HCT116 (cell line): Measurements from ENCODE around the gene ZBTB24. TPM values are rescaled to one million over a fixed set of nuclear protein-coding genes. Genes with fewer than 3 reads are reported as not detected.

Experiments used
- ATAC-seq: fragments of 200-7000 bp; cut with Tn5 transposase; 2 replicates; pipeline ENCODE4 v1.9.1; 2020; ENCODE audit warnings: mild to moderate bottlenecking, moderate library complexity
- BruUV-seq: library from RNA; stranded (reverse); fragments of 400-500 nt; replicated peaks from 2 replicates; lab custom pipeline; 2021; lab: Mats Ljungman, UMichigan
- CTCF ChIA-PET: fragments of 300-600 bp; sonication (Branson Sonifier 250); formaldehyde crosslinking; loops from one replicate; lab custom pipeline; 2021; ENCODE audit warnings: antibody characterized with exemption; lab: Charles Lee
- POLR2A ChIA-PET: fragments of 300-600, 350-600 bp; sonication (Branson Sonifier 250); formaldehyde crosslinking; loops from one replicate; lab custom pipeline; 2021; ENCODE audit warnings: antibody characterized with exemption; lab: Charles Lee
- RAD21 ChIA-PET, 2 experiments: fragments of 300-600 bp; sonication (Branson Sonifier 250); formaldehyde crosslinking; loops; one replicate each; lab custom pipeline; 2023; ENCODE audit warnings: low total read pairs in 2 of 2; ENCODE audit not compliant: uncharacterized antibody in 2 of 2, unreplicated experiment in 2 of 2, low non-redundant PET in 1 of 2; lab: Charles Lee
- DNase-seq: peaks from one replicate; pipeline ENCODE4 v3.0.0-alpha.2; 2010; ENCODE audit warnings: low read depth, low spot score
- H2AFZ ChIP-seq: fragments of 200-600 bp; shearing (Covaris generic), sonication (generic); 2 replicates; pipeline ENCODE4 v1.6.1; 2017; ENCODE audit warnings: low read depth, mixed run types, mixed read lengths, antibody characterized with exemption, low read length; ENCODE audit not compliant: poor library complexity, severe bottlenecking
- H3K27ac ChIP-seq: 2 replicates; pipeline ENCODE4 v1.5.1; 2012; ENCODE audit warnings: low read depth, low read length
- H3K27me3 ChIP-seq: fragments of 200-600 bp; sonication (generic); 2 replicates; pipeline ENCODE4 v1.6.1; 2016; ENCODE audit warnings: mixed run types, low read length, mixed read lengths; ENCODE audit not compliant: insufficient read depth
- H3K36me3 ChIP-seq, 2 experiments: fragments of 200-500 bp in 1 of 2; fragments of 200-600 bp in 1 of 2; sonication (Bioruptor generic) in 1 of 2; sonication (generic) in 1 of 2; 2 replicates each; pipeline versions ENCODE4 v1.5.1 to v1.6.1; 2014 to 2016; ENCODE audit warnings: low read length in 2 of 2, inconsistent platforms in 1 of 2, mixed read lengths in 1 of 2, mixed run types in 1 of 2; ENCODE audit not compliant: insufficient read depth in 2 of 2, control insufficient read depth in 1 of 2
- H3K4me1 ChIP-seq, 2 experiments: fragments of 200-600 bp in 1 of 2; sonication (generic) in 1 of 2; 2 replicates each; pipeline versions ENCODE4 v1.5.1 to v1.6.1; 2012 to 2017; ENCODE audit warnings: low read length in 2 of 2, inconsistent platforms in 1 of 2, mild to moderate bottlenecking in 1 of 2, mixed read lengths in 1 of 2, mixed run types in 1 of 2, moderate library complexity in 1 of 2; ENCODE audit not compliant: insufficient read depth in 2 of 2, control insufficient read depth in 1 of 2
- H3K4me2 ChIP-seq: fragments of 200-600 bp; sonication (generic); 2 replicates; pipeline ENCODE4 v1.6.1; 2017; ENCODE audit warnings: mixed run types, low read length, mixed read lengths
- H3K4me3 ChIP-seq, 2 experiments: fragments of 200-600 bp in 1 of 2; sonication (generic) in 1 of 2; replicated peaks in 1 of 2; 2 replicates each; pipeline ENCODE4 v1.5.1; 2011 to 2016; ENCODE audit warnings: low read length in 2 of 2, control low read depth in 1 of 2, low read depth in 1 of 2, mild to moderate bottlenecking in 1 of 2, mixed read lengths in 1 of 2, mixed run types in 1 of 2
- H3K79me2 ChIP-seq: fragments of 200-600 bp; sonication (generic); 2 replicates; pipeline ENCODE4 v1.6.1; 2017; ENCODE audit warnings: mild to moderate bottlenecking, mixed run types, low read length, moderate library complexity, mixed read lengths; ENCODE audit not compliant: insufficient read depth
- H3K9ac ChIP-seq: fragments of 200-600 bp; sonication (generic); 2 replicates; pipeline ENCODE4 v1.6.1; 2016; ENCODE audit warnings: low read length, mixed read lengths
- H3K9me2 ChIP-seq: fragments of 200-600 bp; sonication (generic), shearing (Covaris generic); 2 replicates; pipeline ENCODE4 v1.6.1; 2017; ENCODE audit warnings: mixed run types, mild to moderate bottlenecking, moderate library complexity; ENCODE audit not compliant: insufficient read depth
- H3K9me3 ChIP-seq, 2 experiments: fragments of 200-500 bp in 1 of 2; fragments of 200-600 bp in 1 of 2; sonication (Bioruptor generic) in 1 of 2; sonication (generic) in 1 of 2; 2 replicates each; pipeline ENCODE4 v1.6.1; 2014 to 2017; ENCODE audit warnings: low read length in 2 of 2, mixed read lengths in 2 of 2, inconsistent platforms in 1 of 2, low read depth in 1 of 2, mild to moderate bottlenecking in 1 of 2, mixed run types in 1 of 2, moderate library complexity in 1 of 2; ENCODE audit not compliant: control insufficient read depth in 1 of 2, insufficient read depth in 1 of 2
- H4K20me1 ChIP-seq: fragments of 200-600 bp; sonication (generic), shearing (Covaris generic); 2 replicates; pipeline ENCODE4 v1.6.1; 2017; ENCODE audit warnings: mixed run types, mild to moderate bottlenecking, moderate library complexity; ENCODE audit not compliant: insufficient read depth
- ATF3 ChIP-seq: IDR thresholded peaks from 2 replicates; pipeline ENCODE4 v1.6.1; 2012
- CBX3 ChIP-seq: IDR thresholded peaks from 2 replicates; pipeline ENCODE4 v1.6.1; 2012; ENCODE audit warnings: low read depth
- CEBPB ChIP-seq: IDR thresholded peaks from 2 replicates; pipeline ENCODE4 v1.6.1; 2012; ENCODE audit warnings: low read depth
- CTCF ChIP-seq, 3 experiments: fragments of 200-600 bp in 1 of 3; sonication (generic) in 1 of 3; IDR thresholded peaks in 2 of 3; conservative IDR thresholded peaks in 1 of 3; 2 replicates each; pipeline ENCODE4 v1.5.1; 2012 to 2017; ENCODE audit warnings: low read depth in 2 of 3, low read length in 2 of 3, antibody characterized with exemption in 1 of 3, borderline replicate concordance in 1 of 3, control low read depth in 1 of 3, mild to moderate bottlenecking in 1 of 3, mixed read lengths in 1 of 3, mixed run types in 1 of 3, moderate library complexity in 1 of 3; ENCODE audit not compliant: insufficient read depth in 1 of 3
- EGR1 ChIP-seq: IDR thresholded peaks from 2 replicates; pipeline ENCODE4 v1.6.1; 2012; ENCODE audit warnings: low read depth
- ELF1 ChIP-seq: IDR thresholded peaks from 2 replicates; pipeline ENCODE4 v1.6.1; 2012; ENCODE audit warnings: low read depth, borderline replicate concordance
- EZH2 ChIP-seq: fragments of 200-600 bp; sonication (generic); IDR thresholded peaks from 2 replicates; pipeline ENCODE4 v1.6.1; 2017; ENCODE audit warnings: antibody characterized with exemption, mixed run types
- EZH2phosphoT487 ChIP-seq: fragments of 200-600 bp; IDR thresholded peaks from 2 replicates; pipeline ENCODE4 v1.6.1; 2018; ENCODE audit warnings: antibody characterized with exemption, borderline replicate concordance
- JUND ChIP-seq: IDR thresholded peaks from 2 replicates; pipeline ENCODE4 v1.6.1; 2012
- POLR2A ChIP-seq: IDR thresholded peaks from 2 replicates; pipeline ENCODE4 v1.7.0; 2011; ENCODE audit warnings: borderline replicate concordance; ENCODE audit not compliant: insufficient read depth, insufficient read length; ENCODE audit errors: extremely low read depth
- POLR2AphosphoS5 ChIP-seq: IDR thresholded peaks from 2 replicates; pipeline ENCODE4 v1.6.1; 2011; ENCODE audit warnings: mild to moderate bottlenecking, low read depth, low read length, moderate library complexity
- RAD21 ChIP-seq: IDR thresholded peaks from 2 replicates; pipeline ENCODE4 v1.6.1; 2012; ENCODE audit warnings: low read depth, mild to moderate bottlenecking
- SIN3A ChIP-seq: IDR thresholded peaks from 2 replicates; pipeline ENCODE4 v1.6.1; 2012; ENCODE audit warnings: low read depth
- SP1 ChIP-seq: IDR thresholded peaks from 2 replicates; pipeline ENCODE4 v1.6.1; 2012; ENCODE audit warnings: low read depth
- SRF ChIP-seq: IDR thresholded peaks from 2 replicates; pipeline ENCODE4 v1.6.1; 2012; ENCODE audit warnings: low read depth
- TCF7L2 ChIP-seq: IDR thresholded peaks from 2 replicates; pipeline ENCODE4 v1.7.0; 2011; ENCODE audit warnings: borderline replicate concordance, inconsistent platforms; ENCODE audit not compliant: insufficient read depth, insufficient read length; ENCODE audit errors: extremely low read depth
- YY1 ChIP-seq: IDR thresholded peaks from 2 replicates; pipeline ENCODE4 v1.6.1; 2011; ENCODE audit warnings: low read length, low read depth, moderate library complexity, mild to moderate bottlenecking; ENCODE audit not compliant: insufficient replicate concordance; ENCODE audit errors: extremely low read depth
- ZFX ChIP-seq: fragments of 450-650 bp; IDR thresholded peaks from 2 replicates; pipeline ENCODE4 v1.6.1; 2017
- intact Hi-C: fragments of 100-400 bp; cut with micrococcal nuclease; formaldehyde crosslinking; loops from 2 replicates; pipeline ENCODE4 v1.10.0; 2022
- total RNA-seq: library from RNA; stranded (reverse); gene quantifications from one replicate; pipeline ENCODE4 v1.2.1, GENCODE V29; 2021; ENCODE audit not compliant: unreplicated experiment

The ZBTB24 gene
- total RNA-seq, 1 experiment from 2014 or later, result 11.3 TPM

DNA sequence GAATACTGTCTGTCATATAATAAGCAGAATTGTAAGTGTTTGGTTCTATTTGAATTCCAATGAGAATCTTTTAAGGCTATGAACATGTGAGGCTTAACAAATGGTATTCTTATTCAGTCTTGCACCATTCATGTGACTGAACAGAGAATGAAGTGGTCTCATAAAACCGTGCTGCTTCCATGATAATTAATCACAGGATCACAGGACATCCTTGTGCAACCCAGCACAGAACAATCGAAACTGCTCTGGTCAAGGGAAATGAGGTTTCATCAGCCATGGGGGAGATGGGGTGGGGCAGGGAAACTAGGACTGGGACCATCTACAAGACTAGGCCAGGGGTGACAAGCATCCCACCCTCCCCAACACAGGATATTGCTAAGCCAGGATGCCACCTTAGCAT is 48.6 kb downstream of the ZBTB24 start:
- RAD21 ChIA-PET, result no interaction called here
- ATAC-seq (no peak), DNase-seq (no peak)
- POLR2A ChIA-PET, result no interaction called here
- TF ChIP-seq CBX3, result no peak
- TF ChIP-seq POLR2AphosphoS5, result no peak
- TF ChIP-seq ELF1, result no peak
- no peak for TF ChIP-seq CTCF (IDR thresholded peaks at IDR 0.05 in 2 of 3, conservative IDR thresholded peaks at IDR 0.05 in 1 of 3; ENCODE audit: borderline replicate concordance in 1 of 3, insufficient read depth in 1 of 3, low read depth in 2 of 3, low read length in 2 of 3)
- no peak for TF ChIP-seq CEBPB
- no peak for TF ChIP-seq JUND
- TF ChIP-seq POLR2A, result no peak
- no peak for TF ChIP-seq TCF7L2
- TF ChIP-seq ZFX, result no peak
- TF ChIP-seq EGR1, result no peak
- TF ChIP-seq SRF, result no peak
- TF ChIP-seq ATF3, result no peak
- TF ChIP-seq EZH2, result no peak
- no peak for TF ChIP-seq SP1
- no peak for TF ChIP-seq EZH2phosphoT487
- no peak for TF ChIP-seq RAD21
- no peak for TF ChIP-seq YY1
- no peak for TF ChIP-seq SIN3A
- no peaks in the 10 kb centered on the region for H3K9me3 ChIP-seq
- no peaks in the 10 kb centered on the region for H3K36me3 ChIP-seq
- no peak overlapping the region for H3K27ac ChIP-seq
- H3K4me1 ChIP-seq, result peaks cover 0 to 2% of the 10 kb centered on the region in 2 experiments; a peak in 2 of 4 replicates
- CTCF ChIA-PET, result interaction anchor here (0.7 kb wide), 1 partner anchor 49 kb away, joined by 4 read pairs; no protein-coding TSS in a partner anchor
- no peak overlapping the region for H2AFZ ChIP-seq
- H3K4me3 ChIP-seq, result no peak overlapping the region
- H3K79me2 ChIP-seq, result no peaks in the 10 kb centered on the region
- no peaks in the 10 kb centered on the region for H4K20me1 ChIP-seq
- H3K27me3 ChIP-seq, result no peaks in the 10 kb centered on the region
- H3K9me2 ChIP-seq, result no peaks in the 10 kb centered on the region
- no peak overlapping the region for H3K9ac ChIP-seq
- intact Hi-C loops, result no loop called here
- BruUV-seq, result no TSS peak
- no peak overlapping the region for H3K4me2 ChIP-seq
